Fibroblast of lung (primary cell): ENCODE measurements around the gene RASA3. TPM values are rescaled to one million over a fixed set of nuclear protein-coding genes. Genes with fewer than 3 reads are reported as not detected.

Experiments
- DNase-seq, 2 donors: peaks; one replicate each; pipeline versions ENCODE4 v3.0.0 to v3.0.0-alpha.2; 2010; ENCODE audit warnings: low read depth in 2 of 2
- H2AFZ ChIP-seq: 2 replicates; pipeline ENCODE4 v1.5.1; 2012; ENCODE audit warnings: low read length, control low read depth, inconsistent platforms
- H3K27ac ChIP-seq: 2 replicates; pipeline ENCODE4 v1.5.1; 2011; ENCODE audit warnings: low read length, control low read depth; ENCODE audit not compliant: insufficient read depth
- H3K27me3 ChIP-seq: 2 replicates; pipeline ENCODE4 v1.5.1; 2011; ENCODE audit warnings: mild to moderate bottlenecking, low read length; ENCODE audit not compliant: control insufficient read depth, insufficient read depth
- H3K36me3 ChIP-seq: 2 replicates; pipeline ENCODE4 v1.5.1; 2011; ENCODE audit warnings: low read length; ENCODE audit not compliant: control insufficient read depth, insufficient read depth
- H3K4me1 ChIP-seq: 2 replicates; pipeline ENCODE4 v1.5.1; 2011; ENCODE audit warnings: low read length; ENCODE audit not compliant: control insufficient read depth, insufficient read depth; ENCODE audit errors: extremely low read depth
- H3K4me2 ChIP-seq: 2 replicates; pipeline ENCODE4 v1.5.1; 2011; ENCODE audit warnings: low read length, control low read depth; ENCODE audit not compliant: insufficient read depth; ENCODE audit errors: extremely low read depth
- H3K4me3 ChIP-seq, 4 experiments: fragments of 200-600 bp in 1 of 4; sonication (generic) in 1 of 4; replicated peaks in 1 of 4; 2 replicates each; pipeline ENCODE4 v1.5.1; 2011 to 2016; ENCODE audit warnings: low read length in 4 of 4, low read depth in 3 of 4, mild to moderate bottlenecking in 3 of 4, control low read depth in 2 of 4, inconsistent platforms in 1 of 4, mixed read lengths in 1 of 4; ENCODE audit not compliant: insufficient read depth in 1 of 4; ENCODE audit errors: control extremely low read depth in 1 of 4
- H3K79me2 ChIP-seq: 2 replicates; pipeline ENCODE4 v1.5.1; 2012; ENCODE audit warnings: mild to moderate bottlenecking, low read length, inconsistent platforms; ENCODE audit not compliant: control insufficient read depth, insufficient read depth
- H3K9ac ChIP-seq: 2 replicates; pipeline ENCODE4 v1.5.1; 2011; ENCODE audit warnings: mild to moderate bottlenecking, low read length, control low read depth; ENCODE audit not compliant: insufficient read depth
- H3K9me3 ChIP-seq: 2 replicates; pipeline ENCODE4 v1.5.1; 2012; ENCODE audit warnings: low read depth, low read length; ENCODE audit not compliant: control insufficient read depth, insufficient read depth
- H4K20me1 ChIP-seq: 2 replicates; pipeline ENCODE4 v1.5.1; 2011; ENCODE audit warnings: low read length; ENCODE audit not compliant: control insufficient read depth, insufficient read depth; ENCODE audit errors: extremely low read depth
- EZH2 ChIP-seq: IDR thresholded peaks from 2 replicates; pipeline ENCODE4 v1.5.1; 2012; ENCODE audit warnings: low read length, control low read depth, mild to moderate bottlenecking; ENCODE audit errors: missing control alignments
- polyA plus RNA-seq, 2 donors: library from polyadenylated mRNA; depleted of rRNA in 1 of 2; stranded (reverse) in 1 of 2; unstranded in 1 of 2; fragments of >200 nt; gene quantifications; 2 replicates each; pipeline ENCODE4 v1.2.1, GENCODE V29; 2011 to 2012; ENCODE audit warnings: missing spikeins in 1 of 2
- total RNA-seq: library from RNA; depleted of rRNA; stranded (reverse); fragments of >200 nt; gene quantifications from 2 replicates; pipeline ENCODE4 v1.2.1, GENCODE V29; 2014
- TF ChIP-seq, protein P1 (sequence below), 2 donors: IDR thresholded peaks in 1 of 2; conservative IDR thresholded peaks in 1 of 2; 1 replicate in 1 of 2; 2 replicates in 1 of 2; pipeline ENCODE4 v1.5.1; 2011 to 2012; ENCODE audit warnings: low read length in 2 of 2, control low read depth in 1 of 2, inconsistent platforms in 1 of 2, low read depth in 1 of 2, mild to moderate bottlenecking in 1 of 2

RASA3 gene
- total and polyA plus RNA-seq, 2 donors (not counting 1 experiment from before 2014, with no cell fraction given): 26.6 to 31.1 TPM

DNA sequence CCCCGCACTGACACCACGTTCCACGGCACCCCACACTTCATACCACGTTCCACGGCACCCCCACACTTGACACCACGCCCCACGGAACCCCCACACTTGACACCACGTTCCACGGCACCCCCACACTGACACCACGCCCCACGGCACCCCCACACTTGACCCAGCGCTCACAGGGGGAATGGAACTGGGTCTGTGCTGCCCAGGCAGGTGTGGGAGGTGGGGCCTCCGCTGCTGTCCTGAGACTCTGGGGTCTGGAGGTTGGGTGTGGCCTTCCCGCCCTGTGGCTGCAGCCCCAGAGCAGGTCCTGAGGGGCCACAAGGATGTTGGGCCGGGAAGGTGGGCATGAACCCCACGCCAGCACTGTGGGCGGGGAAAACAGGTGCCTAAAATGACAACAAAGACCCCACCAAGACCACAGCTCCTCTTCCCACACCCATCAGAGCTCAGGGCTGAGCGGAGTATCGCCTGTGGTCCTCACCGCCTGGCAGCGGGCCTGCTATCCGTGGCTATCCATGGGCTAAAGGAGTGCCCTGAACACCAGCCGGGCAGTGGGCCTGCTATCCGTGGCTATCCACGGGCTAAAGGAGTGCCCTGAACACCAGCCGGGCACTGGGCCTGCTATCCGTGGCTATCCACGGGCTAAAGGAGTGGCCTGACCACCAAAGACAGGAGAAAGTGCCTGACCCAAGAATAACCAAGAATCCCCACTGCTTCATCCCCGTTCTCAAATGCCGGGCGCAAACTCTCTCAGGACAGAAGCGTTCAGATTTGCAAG lies 98.7 kb downstream of the RASA3 start:
- peak overlapping the region; percentile 36 for H3K9ac ChIP-seq
- peak in 1 of 2 donors; percentile 23 for DNase-seq
- peak overlapping the region in 1 of 4 experiments; percentile 3 for H3K4me3 ChIP-seq
- no peak for TF ChIP-seq EZH2
- TF ChIP-seq, protein P1, sequence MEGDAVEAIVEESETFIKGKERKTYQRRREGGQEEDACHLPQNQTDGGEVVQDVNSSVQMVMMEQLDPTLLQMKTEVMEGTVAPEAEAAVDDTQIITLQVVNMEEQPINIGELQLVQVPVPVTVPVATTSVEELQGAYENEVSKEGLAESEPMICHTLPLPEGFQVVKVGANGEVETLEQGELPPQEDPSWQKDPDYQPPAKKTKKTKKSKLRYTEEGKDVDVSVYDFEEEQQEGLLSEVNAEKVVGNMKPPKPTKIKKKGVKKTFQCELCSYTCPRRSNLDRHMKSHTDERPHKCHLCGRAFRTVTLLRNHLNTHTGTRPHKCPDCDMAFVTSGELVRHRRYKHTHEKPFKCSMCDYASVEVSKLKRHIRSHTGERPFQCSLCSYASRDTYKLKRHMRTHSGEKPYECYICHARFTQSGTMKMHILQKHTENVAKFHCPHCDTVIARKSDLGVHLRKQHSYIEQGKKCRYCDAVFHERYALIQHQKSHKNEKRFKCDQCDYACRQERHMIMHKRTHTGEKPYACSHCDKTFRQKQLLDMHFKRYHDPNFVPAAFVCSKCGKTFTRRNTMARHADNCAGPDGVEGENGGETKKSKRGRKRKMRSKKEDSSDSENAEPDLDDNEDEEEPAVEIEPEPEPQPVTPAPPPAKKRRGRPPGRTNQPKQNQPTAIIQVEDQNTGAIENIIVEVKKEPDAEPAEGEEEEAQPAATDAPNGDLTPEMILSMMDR (conservative IDR thresholded peaks at IDR 0.05 in 1 of 2, IDR thresholded peaks at IDR 0.05 in 1 of 2; ENCODE audit: low read depth in 1 of 2, low read length in 2 of 2): no peak
- H3K36me3 ChIP-seq: peaks cover 20% of the 10 kb centered on the region
- H2AFZ ChIP-seq: no peak overlapping the region
- H4K20me1 ChIP-seq: no peaks in the 10 kb centered on the region
- peak overlapping the region; percentile 83 for H3K27ac ChIP-seq
- peaks cover 41% of the 10 kb centered on the region for H3K4me1 ChIP-seq
- no peaks in the 10 kb centered on the region for H3K27me3 ChIP-seq
- H3K79me2 ChIP-seq: peaks cover 84% of the 10 kb centered on the region
- no peaks in the 10 kb centered on the region for H3K9me3 ChIP-seq
- peak overlapping the region; percentile 77 for H3K4me2 ChIP-seq

DNA sequence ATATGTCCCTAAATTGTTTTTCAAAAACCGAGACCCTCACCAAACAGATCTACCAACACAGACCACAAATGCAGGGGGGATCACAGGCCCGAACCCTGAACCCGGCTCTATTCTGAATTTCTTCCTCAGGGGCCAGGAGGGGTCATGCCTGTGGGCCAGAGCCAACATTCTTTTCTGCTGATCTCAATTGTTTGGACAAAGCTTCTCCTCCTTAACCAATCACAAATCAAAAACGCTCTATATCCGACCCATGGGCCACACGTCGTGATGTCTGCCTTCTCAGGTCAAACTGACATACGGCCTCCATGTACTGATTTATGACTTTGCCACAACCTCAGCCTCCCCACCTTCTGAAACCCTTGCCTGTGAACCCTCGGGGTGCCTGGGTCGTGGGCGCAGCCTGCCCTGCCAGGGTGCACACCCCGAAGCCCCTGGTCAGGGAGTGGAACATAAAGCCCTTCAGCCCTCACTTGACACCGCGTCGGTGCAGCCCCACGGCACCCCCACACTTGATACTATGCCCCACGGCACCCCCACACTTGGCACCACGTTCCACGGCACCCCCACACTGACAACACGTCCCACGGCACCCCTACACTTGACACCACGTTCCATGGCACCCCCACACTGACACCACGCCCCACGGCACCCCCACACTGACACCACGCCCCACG lies 100.2 kb downstream of the RASA3 start:
- DNase-seq: peak; percentile 77 to 78
- H3K4me2 ChIP-seq: peak overlapping the region; percentile 57

DNA sequence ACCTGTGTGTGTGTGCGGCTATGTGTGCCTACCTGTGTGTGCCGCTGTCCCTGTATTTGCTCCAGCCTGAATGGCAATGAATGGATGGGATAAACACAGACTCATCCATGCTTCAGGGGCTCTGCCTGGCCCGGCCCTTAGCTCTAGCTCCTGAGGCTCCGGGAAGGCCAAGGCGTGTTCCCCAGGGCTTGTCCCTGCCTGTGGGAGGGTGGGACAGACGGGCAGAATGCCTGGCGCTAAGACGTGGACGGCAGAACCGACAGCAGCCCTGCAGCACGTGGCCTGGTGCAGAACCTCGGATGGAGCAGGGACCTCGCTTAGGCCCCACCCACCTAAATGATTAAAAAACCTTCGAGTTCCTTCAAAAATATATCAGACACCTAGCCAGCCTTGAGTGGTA lies 100.8 kb downstream of the RASA3 start:
- H3K9ac ChIP-seq: no peak overlapping the region
- peaks cover 21% of the 10 kb centered on the region for H3K36me3 ChIP-seq
- no peaks in the 10 kb centered on the region for H4K20me1 ChIP-seq
- no peak overlapping the region for H2AFZ ChIP-seq
- H3K27ac ChIP-seq: peak overlapping the region; percentile 85
- H3K4me2 ChIP-seq: no peak overlapping the region
- H3K4me1 ChIP-seq: peaks cover 44% of the 10 kb centered on the region
- H3K27me3 ChIP-seq: no peaks in the 10 kb centered on the region
- H3K79me2 ChIP-seq: peaks cover 73% of the 10 kb centered on the region
- no peaks in the 10 kb centered on the region for H3K9me3 ChIP-seq
- no peak overlapping the region for H3K4me3 ChIP-seq
- no peak for DNase-seq
- TF ChIP-seq, protein P1 (conservative IDR thresholded peaks at IDR 0.05 in 1 of 2, IDR thresholded peaks at IDR 0.05 in 1 of 2; ENCODE audit: low read depth in 1 of 2, low read length in 2 of 2): no peak
- no peak for TF ChIP-seq EZH2

More for the DNA sequence above, 100.2 kb downstream of the RASA3 start:
- Histone ChIP-seq H3K9ac (peak overlapping the region; percentile 57), H4K20me1 (no peaks in the 10 kb centered on the region), H2AFZ (no peak overlapping the region), H3K36me3 (peaks cover 23% of the 10 kb centered on the region), H3K4me1 (peaks cover 43% of the 10 kb centered on the region), H3K27ac (peak overlapping the region; percentile 85), H3K27me3 (no peaks in the 10 kb centered on the region), H3K9me3 (no peaks in the 10 kb centered on the region), H3K4me3 (no peak overlapping the region), H3K79me2 (peaks cover 79% of the 10 kb centered on the region)
- TF ChIP-seq EZH2: no peak
- TF ChIP-seq, protein P1 (conservative IDR thresholded peaks at IDR 0.05 in 1 of 2, IDR thresholded peaks at IDR 0.05 in 1 of 2; ENCODE audit: low read depth in 1 of 2, low read length in 2 of 2): no peak
